Activated T-cell treated with anti-CD3 and anti-CD28 coated beads for 4 hours (primary cell): Measurements from ENCODE around the gene LRRC73.
"Not testable (repeated sequence)": the region's sequence is repeated elsewhere in the genome, so short reads cannot be mapped to it uniquely, and the experiment has no call there.

Experiments used
- DNase-seq: peaks from one replicate; pipeline ENCODE4 v3.0.0-alpha.2; 2020

Gene LRRC73, protein sequence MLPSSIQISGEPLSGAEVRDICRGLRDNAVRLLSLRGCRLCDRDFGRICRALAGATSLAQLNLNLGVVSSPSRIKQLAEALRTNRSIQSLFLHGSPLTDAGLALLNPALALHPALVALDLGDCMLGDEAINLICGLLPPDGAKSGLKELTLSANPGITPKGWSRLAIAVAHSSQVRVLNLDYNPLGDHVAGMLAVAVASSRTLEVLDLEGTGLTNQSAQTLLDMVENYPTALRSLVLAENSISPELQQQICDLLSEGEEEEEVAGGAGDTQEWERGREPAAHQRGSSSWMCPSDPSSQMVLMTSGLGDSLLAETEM

DNA sequence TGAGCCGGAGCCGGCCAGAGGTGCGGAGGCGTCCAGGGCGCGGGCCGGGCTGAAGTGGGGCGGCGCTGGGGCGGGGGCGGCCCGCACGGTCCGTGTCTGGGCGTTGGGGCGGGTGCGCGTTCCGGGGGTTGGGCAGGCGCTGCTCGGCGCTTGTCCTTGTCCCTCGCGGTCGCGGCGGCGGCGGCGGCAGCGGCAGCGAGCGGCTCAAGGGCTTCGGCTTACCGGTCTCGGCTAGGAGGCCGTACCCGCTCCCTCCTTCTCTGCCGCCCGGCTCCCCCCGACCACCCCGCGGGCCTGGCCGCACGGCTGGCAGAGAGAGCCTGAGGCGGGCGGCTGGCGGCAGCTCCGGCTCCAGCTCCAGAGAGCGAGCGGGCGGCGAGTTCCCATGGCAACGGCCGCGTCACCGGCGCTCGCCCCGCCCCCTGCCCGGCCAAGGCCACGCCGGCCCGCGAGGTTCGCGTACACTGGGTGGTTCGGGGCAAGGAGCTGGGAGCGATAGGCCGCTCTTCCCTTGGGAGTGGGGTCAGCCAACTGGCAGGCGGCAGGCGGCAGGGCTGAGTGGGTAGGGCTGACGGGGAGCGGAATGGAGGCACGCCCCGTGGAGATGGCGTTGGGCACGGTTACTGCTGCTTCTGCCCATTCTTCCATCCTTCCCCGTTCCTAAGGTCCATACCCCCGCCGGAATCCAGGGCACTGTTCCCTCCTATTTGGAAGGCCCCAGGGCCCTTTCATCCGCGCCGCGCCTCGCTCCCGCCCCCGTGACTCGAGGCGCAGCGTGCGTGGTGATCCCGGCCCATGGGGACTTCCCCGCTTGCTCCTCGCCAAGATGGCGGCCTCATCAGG lies at the start of gene LRRC73:
Gene LRRC73 (minus strand): TSS at position 363 of the 843 bp plus-strand sequence. CDS start 561 bp downstream, outside the sequence.
- peak; percentile 64 for DNase-seq

DNA sequence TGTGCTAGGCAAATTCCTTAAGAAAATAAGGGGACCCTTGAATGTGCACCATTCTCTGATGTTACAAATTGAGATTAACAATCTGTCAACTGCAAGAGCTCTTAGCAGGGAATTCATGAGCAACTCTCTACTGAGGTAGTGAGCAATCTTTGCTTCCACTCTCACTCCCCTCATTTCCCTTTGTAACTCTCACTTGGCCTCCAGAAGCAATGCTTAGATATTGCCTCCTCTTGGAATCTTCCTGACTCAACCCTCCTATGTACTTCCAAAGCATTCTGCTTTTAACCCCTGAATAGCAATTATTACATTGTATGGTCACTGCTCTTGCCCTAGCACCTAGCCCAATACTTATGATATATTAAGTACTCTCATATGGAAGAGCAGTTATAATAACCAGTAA lies 49.2 kb upstream of the LRRC73 start:
- no peak for DNase-seq

DNA sequence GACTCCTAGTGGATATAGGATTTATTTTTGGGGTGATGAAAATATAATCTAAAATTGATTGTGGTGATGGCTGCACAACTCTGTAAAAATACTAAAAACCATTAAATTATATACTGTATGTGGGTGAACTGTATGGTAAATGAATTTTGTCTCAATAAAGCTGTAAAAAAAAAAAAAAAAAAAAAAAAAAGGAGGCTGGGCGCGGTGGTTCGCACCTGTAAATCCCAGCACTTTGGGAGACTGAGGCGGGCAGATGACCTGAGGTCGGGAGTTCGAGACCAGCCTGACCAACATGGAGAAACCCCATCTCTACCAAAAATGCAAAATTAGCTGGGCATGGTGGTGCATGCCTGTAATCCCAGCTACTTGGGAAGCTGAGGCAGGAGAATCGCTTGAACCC lies 47.5 kb upstream of the LRRC73 start:
- DNase-seq, result not testable (repeated sequence)

DNA sequence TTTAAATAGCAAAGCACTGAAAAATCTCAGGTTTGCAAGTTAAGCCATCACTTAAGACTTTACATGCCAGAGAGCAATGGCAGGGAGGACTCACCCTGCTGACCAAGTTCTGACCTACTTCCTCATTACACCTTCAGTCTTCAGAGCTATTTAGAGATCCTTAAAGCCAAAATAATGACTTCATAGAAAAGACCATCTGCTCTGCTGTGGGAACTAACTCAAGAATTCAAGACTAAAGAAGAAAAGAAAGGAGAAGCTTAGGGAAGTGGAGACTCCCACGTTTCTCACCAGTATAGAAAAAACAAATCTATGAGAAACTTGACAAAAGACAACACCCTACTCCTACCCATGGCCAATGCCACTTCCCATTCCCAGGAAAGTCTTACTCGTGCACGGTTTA lies 37.1 kb upstream of the LRRC73 start:
- no peak for DNase-seq

DNA sequence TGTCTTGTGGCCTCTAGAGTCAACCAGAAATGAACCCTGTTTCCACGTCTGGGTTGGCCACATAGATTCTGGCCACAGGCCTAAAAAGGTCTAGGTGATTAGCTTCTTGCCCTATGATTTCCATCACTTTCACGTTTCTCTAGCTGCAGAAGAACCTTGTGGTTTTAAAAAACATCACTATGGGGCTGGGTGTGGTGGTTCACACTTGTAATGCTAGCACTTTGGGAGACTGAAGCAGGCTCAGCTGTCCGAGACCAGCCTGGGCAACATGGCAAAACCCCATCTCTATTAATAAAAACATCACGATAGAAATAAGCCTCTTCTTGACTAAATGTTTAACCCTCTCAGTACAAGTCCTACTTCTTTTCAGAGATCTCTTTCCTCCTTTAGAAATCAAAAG lies 34.3 kb upstream of the LRRC73 start:
- no peak for DNase-seq

DNA sequence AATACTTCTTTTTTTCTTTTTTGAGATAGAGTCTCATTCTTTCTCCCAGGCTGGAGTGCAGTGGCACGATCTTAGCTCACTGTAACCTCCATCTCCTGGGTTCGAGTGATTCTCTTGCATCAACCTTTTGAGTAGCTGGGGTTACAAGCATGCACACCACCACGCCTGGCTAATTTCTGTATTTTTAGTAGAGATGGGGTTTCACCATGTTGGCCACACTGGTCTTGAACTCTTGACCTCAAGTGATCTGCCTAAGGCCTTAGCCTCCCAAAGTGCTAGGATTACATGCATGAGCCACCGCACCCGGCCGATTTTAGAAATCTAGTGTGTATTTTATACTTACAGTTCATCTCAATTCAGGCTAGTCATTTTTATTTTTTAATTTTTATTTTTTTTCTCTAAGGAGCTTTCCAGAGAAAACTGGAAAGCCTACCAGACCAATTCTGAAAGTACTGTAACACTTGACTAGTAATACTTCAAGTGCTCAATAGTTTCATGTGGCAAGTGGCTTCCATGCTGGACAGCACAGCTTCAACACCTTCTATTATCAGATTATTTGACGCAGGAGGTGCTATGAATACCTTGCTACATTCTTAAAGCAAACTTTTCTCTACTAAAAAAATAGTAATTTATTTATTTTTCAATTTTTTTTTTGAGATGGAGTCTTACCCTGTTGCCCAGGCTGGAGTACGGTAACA lies 31.8 kb upstream of the LRRC73 start:
- no peak for DNase-seq

DNA sequence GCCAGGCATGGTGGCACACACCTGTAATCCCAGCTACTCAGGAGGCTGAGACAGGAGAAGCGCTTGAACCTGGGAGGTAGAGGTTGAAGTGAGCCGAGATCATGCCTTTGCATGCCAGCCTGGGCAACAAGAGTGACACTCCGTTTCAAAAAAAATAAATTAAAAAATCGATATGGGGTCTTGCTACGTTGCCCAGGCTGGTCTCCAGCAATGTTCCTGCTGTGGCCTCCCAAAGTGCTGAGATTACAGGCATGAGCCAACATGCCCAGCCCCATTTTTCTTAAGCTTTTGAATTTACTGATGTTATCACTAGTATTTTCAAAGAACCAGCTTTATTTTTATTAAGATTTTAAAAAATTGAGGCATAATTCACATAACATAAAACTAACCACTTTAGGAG lies 30.4 kb upstream of the LRRC73 start:
- no peak for DNase-seq

DNA sequence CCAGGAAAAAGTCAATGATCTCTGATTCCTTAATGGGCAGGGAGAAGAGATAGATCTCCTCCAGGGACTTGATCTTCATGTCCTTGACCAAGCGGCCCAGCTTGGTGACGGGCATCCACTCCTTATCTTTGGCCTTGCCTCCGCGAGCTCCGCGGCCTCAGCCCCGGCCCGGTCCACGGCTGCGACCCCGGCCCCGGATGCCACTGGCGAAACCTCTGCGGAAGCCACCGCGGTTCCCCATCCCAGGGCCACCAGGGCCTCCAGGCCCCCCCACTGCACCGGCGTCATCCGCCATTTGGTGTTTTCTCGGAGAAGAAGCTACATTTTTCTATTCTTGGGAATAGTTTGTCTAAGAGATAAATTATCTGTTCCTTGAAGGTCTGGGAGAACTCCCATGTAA lies 29.3 kb upstream of the LRRC73 start:
- DNase-seq, result not testable (repeated sequence)

DNA sequence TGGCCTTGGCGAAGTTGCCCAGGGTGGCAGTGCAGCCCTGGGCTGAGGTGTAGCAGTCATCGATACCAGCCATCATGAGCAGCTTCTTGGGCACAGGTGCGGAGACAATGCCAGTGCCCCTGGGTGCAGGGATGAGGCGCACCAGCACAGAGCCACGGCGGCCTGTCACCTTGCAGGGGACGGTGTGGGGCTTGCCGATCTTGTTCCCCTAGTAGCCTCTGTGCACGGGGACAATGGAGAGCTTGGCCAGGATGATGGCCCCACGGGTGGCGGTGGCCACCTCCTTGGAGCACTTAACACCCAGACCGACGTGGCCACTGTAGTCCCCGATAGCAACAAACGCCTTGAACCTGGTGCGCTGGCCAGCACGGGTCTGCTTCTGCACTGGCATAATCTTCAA lies 28.8 kb upstream of the LRRC73 start:
- DNase-seq, result not testable (repeated sequence)

DNA sequence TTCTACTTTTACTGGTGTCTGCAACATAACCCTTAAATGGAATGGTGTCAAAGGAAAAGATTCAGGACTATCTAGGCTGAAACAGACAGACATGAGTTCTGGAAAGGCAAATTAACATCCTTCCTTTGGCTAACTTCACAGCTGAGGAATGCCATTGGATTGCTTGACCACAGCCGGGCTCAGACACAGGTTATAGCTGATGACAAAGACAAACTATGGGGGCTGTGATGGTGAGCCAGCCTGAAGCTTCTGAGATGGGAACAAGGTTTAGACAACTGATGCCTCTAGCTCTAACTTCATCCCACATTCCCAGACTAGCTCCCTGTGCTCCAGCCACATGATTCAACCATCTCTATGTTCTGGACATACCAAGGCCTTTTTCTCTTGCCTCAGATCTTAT lies 22.1 kb upstream of the LRRC73 start:
- no peak for DNase-seq

DNA sequence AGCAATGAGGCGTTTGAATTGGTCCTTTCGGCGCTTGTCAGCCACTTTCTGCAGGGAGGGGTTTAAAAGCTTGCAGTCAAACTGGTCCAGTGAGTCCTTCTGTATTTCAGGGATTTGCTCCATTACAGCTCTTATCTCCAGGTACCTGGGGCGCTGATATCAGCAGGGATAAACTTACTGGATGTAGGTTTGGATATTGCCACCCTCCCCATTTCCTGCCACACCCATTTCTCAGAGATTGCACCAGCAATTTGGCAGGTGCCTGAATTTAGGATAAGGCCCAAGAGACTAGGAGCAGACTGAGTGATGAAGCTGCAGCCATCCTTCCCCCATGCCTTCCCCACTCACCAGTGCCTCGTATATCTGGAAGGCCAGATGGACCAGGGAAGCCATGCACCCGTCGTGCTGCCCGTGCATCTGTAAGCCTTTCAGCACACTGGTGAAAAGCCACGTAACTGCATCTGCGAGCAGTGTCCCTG lies 14.4 kb upstream of the LRRC73 start:
- no peak for DNase-seq

DNA sequence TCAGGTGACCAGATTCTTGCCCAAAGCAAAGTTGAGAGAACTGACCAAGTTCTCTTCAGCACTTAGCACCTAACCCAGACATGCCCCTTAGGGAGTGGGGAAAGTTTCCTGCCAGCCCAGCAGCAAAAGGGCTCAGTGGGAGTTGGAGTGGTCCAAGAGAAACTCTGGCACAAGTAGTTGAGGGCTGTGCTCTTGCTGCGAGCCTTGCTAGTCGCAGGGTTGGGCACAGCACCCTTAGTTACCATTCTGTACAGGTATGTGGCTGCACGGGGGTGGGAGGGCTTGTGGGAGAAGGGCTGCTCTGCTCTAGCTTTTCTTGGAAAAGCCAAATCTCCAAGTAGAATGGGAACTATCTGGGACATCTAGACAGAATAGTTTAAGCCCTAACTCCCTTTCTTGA lies 13.1 kb upstream of the LRRC73 start:
- no peak for DNase-seq

DNA sequence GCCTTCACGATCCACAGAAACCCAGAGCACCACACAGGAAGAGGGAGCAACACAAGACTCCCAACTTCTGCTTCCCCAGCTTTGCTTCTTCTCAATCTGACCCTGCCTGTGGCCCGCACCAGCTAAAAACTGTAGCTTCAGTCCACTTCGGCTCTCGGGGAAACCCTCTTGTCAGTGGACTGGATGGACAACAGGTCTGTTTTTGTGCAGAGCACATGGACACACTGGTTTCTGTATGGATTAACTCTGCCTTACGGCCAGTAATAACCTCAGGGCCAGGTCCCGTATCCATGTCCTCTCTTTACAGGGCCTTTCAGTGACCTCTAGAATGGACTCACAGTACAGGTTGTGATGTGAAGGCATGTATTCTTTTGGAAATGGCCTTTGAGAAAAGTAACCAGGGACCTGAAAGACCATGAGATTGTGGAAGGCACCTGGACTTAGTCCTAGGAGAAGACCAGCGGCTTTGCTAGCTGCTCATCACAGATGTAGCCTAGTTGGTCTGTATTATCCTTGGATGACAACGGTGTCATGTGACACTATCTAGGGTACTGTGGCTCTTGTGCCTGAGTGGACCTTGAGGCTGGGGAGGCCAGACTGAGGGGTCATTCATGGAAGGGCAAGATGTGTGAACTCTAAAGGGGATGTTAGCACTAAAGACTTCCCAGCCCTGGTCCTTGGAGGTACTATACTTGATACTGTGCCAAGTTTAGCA lies 12.6 kb upstream of the LRRC73 start:
- DNase-seq, result no peak

DNA sequence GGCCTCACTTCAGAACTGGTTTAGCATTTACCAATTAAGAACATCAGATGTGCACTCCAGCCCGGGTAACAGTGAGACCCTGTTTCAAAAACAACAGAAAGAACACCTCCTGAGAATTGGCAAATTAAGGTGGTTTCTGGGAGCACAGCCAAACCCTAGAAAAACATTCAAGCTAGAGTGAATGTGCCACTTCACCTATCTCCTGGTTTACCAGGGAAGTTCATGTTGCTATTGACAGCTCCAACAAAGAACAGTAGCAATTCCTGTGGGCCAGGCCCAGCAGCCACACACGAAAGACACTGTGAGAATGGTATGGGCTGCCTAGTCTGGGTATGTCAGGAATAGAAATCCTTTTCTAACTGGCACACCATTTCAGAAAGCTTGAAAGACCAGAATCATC lies 11.7 kb upstream of the LRRC73 start:
- no peak for DNase-seq

DNA sequence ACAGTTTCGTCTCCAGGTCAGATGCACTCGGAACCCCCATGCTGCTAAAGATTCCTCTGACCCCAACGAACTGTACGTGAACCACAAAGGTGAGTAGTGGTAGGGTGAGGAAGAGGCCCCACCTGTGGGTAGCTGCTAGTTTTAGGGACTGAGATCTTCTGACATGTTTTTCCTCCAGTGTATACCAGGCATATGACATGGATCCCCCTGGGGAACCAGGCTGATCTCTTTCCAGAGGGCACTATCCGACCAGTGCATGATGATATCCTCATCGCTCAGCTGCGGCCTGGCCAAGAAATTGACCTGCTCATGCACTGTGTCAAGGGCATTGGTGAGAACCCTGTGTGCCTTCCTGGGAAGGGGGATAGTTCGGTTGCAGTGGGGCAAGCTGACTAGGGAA lies 10.0 kb upstream of the LRRC73 start:
- DNase-seq, result no peak

DNA sequence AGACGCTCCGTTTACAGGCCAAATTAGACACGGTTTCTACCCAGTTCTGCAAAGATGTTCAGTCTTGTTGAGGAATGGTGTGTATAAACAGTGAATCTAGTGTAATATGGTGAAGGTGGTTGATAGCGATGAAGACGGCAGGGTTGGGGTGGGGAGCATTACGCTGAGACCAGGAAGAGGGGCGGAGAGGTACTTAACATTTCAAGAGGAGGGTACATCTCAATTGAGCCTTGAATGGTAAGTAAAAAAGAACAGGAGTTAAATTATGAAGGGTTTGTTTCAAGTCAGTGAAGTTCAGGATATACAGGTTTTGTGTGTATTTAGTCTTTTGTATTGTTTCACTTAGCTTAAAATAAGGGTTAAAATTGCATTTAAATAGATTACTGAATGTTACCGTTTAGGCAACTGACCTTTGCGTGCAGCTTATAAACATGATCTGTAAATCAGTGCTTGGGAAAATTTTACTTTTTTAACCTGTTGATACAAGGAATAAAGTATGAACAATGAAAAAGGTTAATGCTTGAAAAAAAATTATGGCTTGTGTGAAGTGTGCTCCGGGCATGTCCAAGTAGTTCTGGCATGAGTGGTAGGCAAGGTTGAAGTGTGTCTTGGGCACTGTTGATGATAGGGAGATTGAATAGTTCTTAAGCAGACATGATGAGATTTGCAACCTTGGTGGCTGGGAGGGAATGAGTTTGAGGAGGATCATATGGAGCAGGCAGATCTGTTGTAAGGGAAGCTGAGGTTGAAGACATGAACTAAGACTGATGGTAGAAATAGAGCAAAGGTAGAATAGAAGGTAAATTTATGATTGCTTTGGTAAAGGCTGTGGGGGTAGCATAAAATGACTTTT lies 7.6 kb upstream of the LRRC73 start:
- no peak for DNase-seq

DNA sequence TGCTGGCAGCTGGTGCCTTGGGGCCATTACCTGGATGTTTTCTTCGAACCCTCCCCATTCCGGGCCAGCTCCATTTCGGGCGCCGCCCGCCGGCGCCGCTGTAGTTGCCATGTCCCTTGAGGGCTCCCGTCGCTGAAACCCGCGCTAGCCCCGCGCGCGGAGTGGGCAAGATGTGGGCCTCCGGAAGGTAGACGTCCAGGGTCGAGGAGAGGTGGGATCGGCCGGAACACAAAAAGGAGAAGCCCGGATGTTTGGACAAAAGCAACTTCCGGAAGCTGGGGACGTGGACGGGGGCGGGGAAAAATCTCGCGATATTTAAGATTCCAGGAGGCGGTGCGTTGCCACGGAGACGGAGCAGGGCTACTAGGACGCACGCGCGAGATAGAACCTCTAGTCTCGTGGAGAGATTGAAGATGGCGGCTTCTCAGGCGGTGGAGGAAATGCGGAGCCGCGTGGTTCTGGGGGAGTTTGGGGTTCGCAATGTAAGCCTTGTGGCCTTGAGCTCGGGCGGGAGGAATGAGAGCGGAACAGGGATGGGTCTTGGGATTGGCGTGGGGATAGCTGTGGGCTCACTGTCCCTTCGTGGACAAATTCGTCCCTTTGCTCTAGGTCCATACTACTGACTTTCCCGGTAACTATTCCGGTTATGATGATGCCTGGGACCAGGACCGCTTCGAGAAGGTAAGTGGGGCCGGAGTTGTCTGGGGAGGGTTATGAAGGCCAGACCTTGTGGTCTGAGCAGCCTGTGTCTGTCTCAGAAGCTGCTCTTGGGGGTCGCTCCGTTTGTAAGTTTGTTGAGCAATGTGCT lies 6.8 kb upstream of the LRRC73 start, which contains the start of the genes POLR1C and YIPF3:
Gene POLR1C (plus strand): TSS at position 393 of the 808 bp plus-strand sequence. CDS start 21 bp downstream, at position 414.
Gene YIPF3 (minus strand): TSS at position 230 of the 808 bp plus-strand sequence. CDS start 119 bp downstream, at position 111.
- peak; percentile 97 for DNase-seq

DNA sequence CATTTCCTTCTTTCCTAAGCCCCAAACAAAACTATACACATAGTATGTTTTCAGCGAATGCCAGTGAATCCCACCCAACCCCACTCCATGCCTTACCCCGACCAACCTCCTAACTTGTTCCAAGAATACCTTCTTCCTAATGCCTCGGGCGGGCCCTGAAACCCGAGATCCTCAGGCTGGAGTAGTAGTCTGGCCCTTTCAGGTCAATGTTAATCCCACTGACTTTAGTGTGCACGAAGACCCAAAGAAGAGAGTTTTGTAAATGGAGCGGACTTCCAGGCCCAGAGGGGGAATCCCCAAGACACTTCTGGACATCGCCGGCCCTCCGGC lies 6.2 kb upstream of the LRRC73 start:
- DNase-seq, result no peak

DNA sequence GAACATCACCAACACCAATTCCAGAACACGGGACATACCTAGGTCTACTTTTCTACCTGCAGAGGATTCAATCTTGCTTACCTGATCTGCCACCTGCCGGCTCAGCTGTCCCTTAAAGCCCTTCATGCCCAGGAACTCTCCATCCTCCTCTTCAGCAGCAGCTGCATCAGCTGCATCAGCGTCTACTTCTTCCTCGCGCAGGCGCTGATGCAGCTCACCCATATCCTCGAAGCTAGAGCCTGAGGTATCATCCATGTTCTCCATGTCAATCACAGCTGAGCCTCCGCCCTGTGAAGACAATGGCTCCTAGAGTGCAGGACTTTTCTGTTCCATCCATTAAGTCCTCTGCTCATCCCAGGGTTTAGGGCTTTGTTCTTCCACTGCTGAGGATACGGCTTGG lies 5.7 kb upstream of the LRRC73 start:
- DNase-seq, result no peak

DNA sequence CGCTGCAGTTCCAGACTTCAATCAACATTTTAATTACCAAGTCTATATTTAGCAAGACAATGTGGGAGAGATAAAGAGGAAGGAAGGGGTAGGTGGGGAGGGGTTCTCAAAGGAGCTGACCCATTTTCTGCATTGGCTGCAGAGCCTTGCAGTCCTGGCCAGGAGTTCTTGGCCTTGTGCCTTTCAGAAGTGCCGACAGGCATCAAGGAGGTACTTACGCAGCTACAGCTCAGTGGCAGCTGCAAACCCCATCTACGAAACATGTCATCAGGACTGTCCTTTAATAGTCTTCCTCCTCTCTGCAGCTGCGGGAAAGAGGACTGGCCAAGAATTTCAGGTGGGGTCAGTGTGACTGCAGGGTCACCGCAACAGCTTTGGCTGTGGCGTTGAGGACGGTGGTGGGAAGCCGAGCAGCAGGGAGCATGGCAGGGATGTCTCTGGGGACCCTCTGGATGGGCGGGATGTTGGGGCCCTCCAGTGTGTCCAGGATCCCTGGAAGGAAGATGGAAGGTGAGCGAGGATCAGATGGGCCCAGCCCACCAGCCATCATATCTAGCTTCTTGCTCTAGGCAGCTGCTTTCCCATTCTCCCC lies 1.8 kb upstream of the LRRC73 start:
- no peak for DNase-seq

DNA sequence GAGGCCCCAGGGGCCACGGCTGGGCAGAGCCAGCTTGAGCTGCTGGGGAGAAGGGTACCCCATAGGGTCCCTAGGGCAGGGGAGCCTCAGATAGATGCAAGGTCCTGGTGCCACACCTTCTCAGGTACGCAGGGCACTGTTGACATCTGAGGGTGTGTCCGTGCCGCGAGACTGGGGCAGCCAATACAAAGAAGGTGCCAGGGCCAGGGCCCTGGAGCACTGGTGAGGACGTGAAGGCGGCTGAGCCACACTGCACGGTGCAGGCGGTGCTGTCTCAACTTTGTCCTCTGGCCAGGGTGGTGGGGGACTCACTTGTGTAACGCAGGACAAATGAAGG lies 649 bp upstream of the LRRC73 start:
- DNase-seq, result no peak
